GM10248 (cell line): ENCODE results near the gene TBX15.

Experiments used
- CTCF ChIA-PET: fragments of 300-600 bp; sonication (Branson Sonifier 250); formaldehyde crosslinking; extraction: SDS; loops from one replicate; lab custom pipeline; 2021; ENCODE audit warnings: antibody characterized with exemption; lab: Yijun Ruan, JAX
- POLR2A ChIA-PET: fragments of 350-650 bp; sonication (Branson Sonifier 250); formaldehyde crosslinking; extraction: SDS; loops from one replicate; lab custom pipeline; 2020; ENCODE audit warnings: antibody characterized with exemption; lab: Yijun Ruan, JAX
- DNase-seq: peaks from one replicate; pipeline ENCODE4 v3.0.0; 2012; ENCODE audit errors: extremely low spot score
- CTCF ChIP-seq: IDR thresholded peaks from 2 replicates; pipeline ENCODE4 v1.5.1; 2012; ENCODE audit warnings: mild to moderate bottlenecking, low read depth; ENCODE audit errors: extremely low read depth, missing control alignments, control extremely low read depth

TBX15 gene

GRCh38 chr1:118907466-118907865 is 80.7 kb downstream of the TBX15 start:
- no peak for DNase-seq
- POLR2A ChIA-PET: no interaction called here
- TF ChIP-seq CTCF: no peak
- CTCF ChIA-PET: interaction anchor here (0.7 to 1.8 kb wide), 7 partner anchors 9 to 518 kb away, joined by 3 to 6 read pairs (median 3); no protein-coding TSS in a partner anchor

GRCh38 chr1:118905671-118906070 is 82.5 kb downstream of the TBX15 start:
- DNase-seq: no peak
- POLR2A ChIA-PET: no interaction called here
- CTCF ChIA-PET: interaction anchor here (1.4 kb wide), 1 partner anchor 11 kb away, joined by 5 read pairs; no protein-coding TSS in a partner anchor
- no peak for TF ChIP-seq CTCF

- CTCF ChIA-PET: interaction anchor here (1.4 kb wide), 1 partner anchor 11 kb away, joined by 5 read pairs; no protein-coding TSS in a partner anchor
- POLR2A ChIA-PET: no interaction called here
- DNase-seq: no peak
- TF ChIP-seq CTCF: no peak
These were observed 82.9 kb downstream of the TBX15 start for GRCh38 chr1:118905196-118905595.

- CTCF ChIA-PET: no interaction called here
- POLR2A ChIA-PET: no interaction called here
- no peak for DNase-seq
- TF ChIP-seq CTCF: no peak
These were observed 85.4 kb downstream of the TBX15 start for GRCh38 chr1:118902711-118903191.

- ChIA-PET POLR2A (no interaction called here), CTCF (no interaction called here)
- DNase-seq: no peak
These were observed 85.8 kb downstream of the TBX15 start for GRCh38 chr1:118902299-118902698.

GRCh38 chr1:118900643-118901440 is 87.3 kb downstream of the TBX15 start:
- ChIA-PET CTCF (interaction anchor here (1.3 kb wide), 1 partner anchor 11 kb away, joined by 3 read pairs; no protein-coding TSS in a partner anchor), POLR2A (no interaction called here)
- DNase-seq: no peak
- TF ChIP-seq CTCF: no peak

More at GRCh38 chr1:118902299-118902698, 85.8 kb downstream of the TBX15 start:
- no peak for TF ChIP-seq CTCF
